B cell (primary cell): Measurements from ENCODE around the gene NAPA.

ENCODE experiments used
- EZH2 ChIP-seq: IDR thresholded peaks from 2 replicates; pipeline ENCODE4 v1.6.1; 2012; ENCODE audit warnings: borderline replicate concordance, low read depth, mild to moderate bottlenecking, moderate library complexity, low read length; ENCODE audit not compliant: insufficient read depth, poor library complexity, severe bottlenecking
- TF ChIP-seq, protein P1 (sequence below): fragments of 200-600 bp; IDR thresholded peaks from one replicate; pipeline ENCODE4 v1.8.0; 2022; ENCODE audit warnings: antibody characterized with exemption, mild to moderate bottlenecking

GRCh38 chr19:47512183-47512947 lies 2.5 kb downstream of the NAPA start:
- TF ChIP-seq, protein P1, sequence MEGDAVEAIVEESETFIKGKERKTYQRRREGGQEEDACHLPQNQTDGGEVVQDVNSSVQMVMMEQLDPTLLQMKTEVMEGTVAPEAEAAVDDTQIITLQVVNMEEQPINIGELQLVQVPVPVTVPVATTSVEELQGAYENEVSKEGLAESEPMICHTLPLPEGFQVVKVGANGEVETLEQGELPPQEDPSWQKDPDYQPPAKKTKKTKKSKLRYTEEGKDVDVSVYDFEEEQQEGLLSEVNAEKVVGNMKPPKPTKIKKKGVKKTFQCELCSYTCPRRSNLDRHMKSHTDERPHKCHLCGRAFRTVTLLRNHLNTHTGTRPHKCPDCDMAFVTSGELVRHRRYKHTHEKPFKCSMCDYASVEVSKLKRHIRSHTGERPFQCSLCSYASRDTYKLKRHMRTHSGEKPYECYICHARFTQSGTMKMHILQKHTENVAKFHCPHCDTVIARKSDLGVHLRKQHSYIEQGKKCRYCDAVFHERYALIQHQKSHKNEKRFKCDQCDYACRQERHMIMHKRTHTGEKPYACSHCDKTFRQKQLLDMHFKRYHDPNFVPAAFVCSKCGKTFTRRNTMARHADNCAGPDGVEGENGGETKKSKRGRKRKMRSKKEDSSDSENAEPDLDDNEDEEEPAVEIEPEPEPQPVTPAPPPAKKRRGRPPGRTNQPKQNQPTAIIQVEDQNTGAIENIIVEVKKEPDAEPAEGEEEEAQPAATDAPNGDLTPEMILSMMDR: no peak
- TF ChIP-seq EZH2: no peak
